ENCODE results near the gene BRD1. TPM values are rescaled to one million over a fixed set of nuclear protein-coding genes. Genes with fewer than 3 reads are reported as not detected.

The BRD1 gene
- total RNA-seq, 1 donor from 2014 or later, result 27.7 TPM

GRCh38 chr22:49866134-49866533 lies 38.5 kb upstream of the BRD1 start:
- peaks cover 35% of the 10 kb centered on the region for H3K9me3 Mint-ChIP-seq (ENCODE audit: low read depth)
- no peak overlapping the region for H3K4me3 Mint-ChIP-seq (ENCODE audit: unreplicated experiment)
- no peaks in the 10 kb centered on the region for H3K27me3 Mint-ChIP-seq (ENCODE audit: low read depth)
- no peak for DNase-seq (ENCODE audit: low spot score)
- no peak overlapping the region for H3K27ac Mint-ChIP-seq (ENCODE audit: unreplicated experiment)
- no peak for TF ChIP-seq CTCF (IDR thresholded peaks at IDR 0.05)
- peaks cover 22% of the 10 kb centered on the region for H3K4me1 Mint-ChIP-seq (ENCODE audit: low read depth)
- peaks cover 21% of the 10 kb centered on the region for H3K36me3 Mint-ChIP-seq (ENCODE audit: low read depth)

- H3K9me3 Mint-ChIP-seq (ENCODE audit: low read depth), result peaks cover 31% of the 10 kb centered on the region
- H3K27me3 Mint-ChIP-seq (ENCODE audit: low read depth), result no peaks in the 10 kb centered on the region
- H3K27ac Mint-ChIP-seq (ENCODE audit: unreplicated experiment), result no peak overlapping the region
- peaks cover 22% of the 10 kb centered on the region for H3K4me1 Mint-ChIP-seq (ENCODE audit: low read depth)
- peaks cover 21% of the 10 kb centered on the region for H3K36me3 Mint-ChIP-seq (ENCODE audit: low read depth)
- H3K4me3 Mint-ChIP-seq (ENCODE audit: unreplicated experiment), result no peak overlapping the region
- no peak for DNase-seq (ENCODE audit: low spot score)
- no peak for TF ChIP-seq CTCF (IDR thresholded peaks at IDR 0.05)
Observed at GRCh38 chr22:49865156-49865555, 37.5 kb upstream of the BRD1 start.

- Mint-ChIP-seq H3K4me3 (ENCODE audit: unreplicated experiment) (no peak overlapping the region), H3K27me3 (ENCODE audit: low read depth) (no peaks in the 10 kb centered on the region), H3K27ac (ENCODE audit: unreplicated experiment) (no peak overlapping the region), H3K9me3 (ENCODE audit: low read depth) (peaks cover 19% of the 10 kb centered on the region), H3K4me1 (ENCODE audit: low read depth) (peaks cover 18% of the 10 kb centered on the region), H3K36me3 (ENCODE audit: low read depth) (peaks cover 16% of the 10 kb centered on the region)
- TF ChIP-seq CTCF (IDR thresholded peaks at IDR 0.05), result no peak
- DNase-seq (ENCODE audit: low spot score), result no peak
Observed at GRCh38 chr22:49863931-49864330, 36.3 kb upstream of the BRD1 start.

- no peak for DNase-seq (ENCODE audit: low spot score)
- Mint-ChIP-seq H3K27me3 (ENCODE audit: low read depth) (no peaks in the 10 kb centered on the region), H3K4me1 (ENCODE audit: low read depth) (peaks cover 23% of the 10 kb centered on the region), H3K36me3 (ENCODE audit: low read depth) (peaks cover 14% of the 10 kb centered on the region), H3K9me3 (ENCODE audit: low read depth) (peaks cover 19% of the 10 kb centered on the region), H3K4me3 (ENCODE audit: unreplicated experiment) (no peak overlapping the region), H3K27ac (ENCODE audit: unreplicated experiment) (no peak overlapping the region)
- no peak for TF ChIP-seq CTCF (IDR thresholded peaks at IDR 0.05)
Observed at GRCh38 chr22:49862496-49862776, 34.8 kb upstream of the BRD1 start.

GRCh38 chr22:49861642-49862495 lies 34.2 kb upstream of the BRD1 start:
- Mint-ChIP-seq H3K4me3 (ENCODE audit: unreplicated experiment) (no peak overlapping the region), H3K27ac (ENCODE audit: unreplicated experiment) (no peak overlapping the region), H3K27me3 (ENCODE audit: low read depth) (no peaks in the 10 kb centered on the region), H3K9me3 (ENCODE audit: low read depth) (peaks cover 13% of the 10 kb centered on the region), H3K36me3 (ENCODE audit: low read depth) (peaks cover 9% of the 10 kb centered on the region), H3K4me1 (ENCODE audit: low read depth) (peaks cover 23% of the 10 kb centered on the region)
- TF ChIP-seq CTCF (IDR thresholded peaks at IDR 0.05), result no peak
- DNase-seq (ENCODE audit: low spot score), result no peak

All from chondrocyte (in vitro differentiated cells).